ENCODE data around the gene TNK1.

- TF ChIP-seq CTCF (IDR thresholded peaks at IDR 0.05) = no peak
- TF ChIP-seq POLR2A (IDR thresholded peaks at IDR 0.05) = no peak
Measured at GRCh38 chr17:7382901-7383300, 2.0 kb downstream of the TNK1 start.
